Hematopoietic multipotent progenitor cell treated with erythropoietin and hydrocortisone succinate and interleukin-3 and kit ligand, for 15 days (in vitro differentiated cells): ENCODE measurements around the gene OVOL2.
"Not testable (repeated sequence)": the region's sequence is repeated elsewhere in the genome, so short reads cannot be mapped to it uniquely, and the experiment has no call there.

ENCODE experiments used
- DNase-seq: peaks from one replicate; pipeline ENCODE4 v3.0.0-alpha.2; 2015; ENCODE audit warnings: low spot score

Gene OVOL2

GRCh38 chr20:18057101-18057993 is at the start of gene OVOL2:
Gene OVOL2 (minus strand): TSS chr20:18057916. CDS start chr20:18057634, 282 bp downstream.
- no peak for DNase-seq

GRCh38 chr20:18103497-18103896 is 45.8 kb upstream of the OVOL2 start:
- no peak for DNase-seq

GRCh38 chr20:18101125-18101810 is 43.6 kb upstream of the OVOL2 start:
- no peak for DNase-seq

GRCh38 chr20:18100569-18100968 is 42.9 kb upstream of the OVOL2 start:
- DNase-seq: not testable (repeated sequence)

- DNase-seq: no peak
These were observed 36.5 kb upstream of the OVOL2 start for GRCh38 chr20:18094191-18094590.

GRCh38 chr20:18093388-18093787 is 35.7 kb upstream of the OVOL2 start:
- no peak for DNase-seq

- DNase-seq: no peak
These were observed 35.2 kb upstream of the OVOL2 start for GRCh38 chr20:18092890-18093289.

GRCh38 chr20:18091623-18092022 is 33.9 kb upstream of the OVOL2 start:
- no peak for DNase-seq

GRCh38 chr20:18090477-18090876 is 32.8 kb upstream of the OVOL2 start:
- DNase-seq: no peak

GRCh38 chr20:18090044-18090443 is 32.3 kb upstream of the OVOL2 start:
- DNase-seq: no peak

GRCh38 chr20:18088841-18089240 is 31.1 kb upstream of the OVOL2 start:
- DNase-seq: not testable (repeated sequence)

- not testable (repeated sequence) for DNase-seq
These were observed 30.6 kb upstream of the OVOL2 start for GRCh38 chr20:18088298-18088697.

- no peak for DNase-seq
These were observed 29.3 kb upstream of the OVOL2 start for GRCh38 chr20:18087054-18087453.

GRCh38 chr20:18080836-18081235 is 23.1 kb upstream of the OVOL2 start:
- not testable (repeated sequence) for DNase-seq

GRCh38 chr20:18079756-18080353 is 22.1 kb upstream of the OVOL2 start:
- DNase-seq: no peak

GRCh38 chr20:18077157-18077556 is 19.4 kb upstream of the OVOL2 start:
- DNase-seq: no peak

GRCh38 chr20:18072532-18072931 is 14.8 kb upstream of the OVOL2 start:
- no peak for DNase-seq

- peak; percentile 5 for DNase-seq
These were observed 9.0 kb upstream of the OVOL2 start for GRCh38 chr20:18066421-18067333.

- DNase-seq: no peak
These were observed 6.0 kb upstream of the OVOL2 start for GRCh38 chr20:18063676-18064075.

- no peak for DNase-seq
These were observed 1.9 kb upstream of the OVOL2 start for GRCh38 chr20:18059603-18060002.

- no peak for DNase-seq
These were observed 1.1 kb upstream of the OVOL2 start for GRCh38 chr20:18058661-18059467.
